ENCODE results near the gene ABCB10.

Gene ABCB10

GRCh38 chr1:229557913-229558414 is 543 bp downstream of the ABCB10 start:
- Histone ChIP-seq H3K27ac (ENCODE audit: low read depth, low read length) (peak overlapping the region; percentile 64), H3K4me2 (ENCODE audit: low read depth, low read length, poor library complexity, severe bottlenecking) (peak overlapping the region; percentile 95), H3K9me2 (replicated peaks; ENCODE audit: insufficient read depth, low read length) (no peaks in the 10 kb centered on the region), H3K36me3 (ENCODE audit: low read length) (no peaks in the 10 kb centered on the region), H3K27me3 (ENCODE audit: low read length) (no peaks in the 10 kb centered on the region), H4K20me1 (ENCODE audit: low read depth, low read length) (no peaks in the 10 kb centered on the region), H3K79me2 (ENCODE audit: insufficient read depth, low read length) (peaks cover 39% of the 10 kb centered on the region), H3K9ac (ENCODE audit: low read length) (peak overlapping the region; percentile 68), H3F3A (ENCODE audit: insufficient read depth) (0 out of 2 replicates have a peak, but pooled peaks cover 9% of the 10 kb centered on the region), H3K4me3 (ENCODE audit: insufficient read depth, low read length, poor library complexity, severe bottlenecking) (peak overlapping the region; percentile 68), H3K9me3 (ENCODE audit: insufficient read depth, low read length) (no peaks in the 10 kb centered on the region), H2AFZ (ENCODE audit: low read depth, low read length, severe bottlenecking) (peak overlapping the region; percentile 32)
- TF ChIP-seq CTCF (IDR thresholded peaks at IDR 0.05; ENCODE audit: insufficient read depth, low read length, poor library complexity, severe bottlenecking) (no peak), EZH2phosphoT487 (conservative IDR thresholded peaks at IDR 0.05; ENCODE audit: low read length) (no peak)

- H3K9ac ChIP-seq (ENCODE audit: low read length): peak overlapping the region; percentile 68
- no peaks in the 10 kb centered on the region for H3K9me3 ChIP-seq (ENCODE audit: insufficient read depth, low read length)
- no peaks in the 10 kb centered on the region for H3K9me2 ChIP-seq (replicated peaks; ENCODE audit: insufficient read depth, low read length)
- peaks cover 40% of the 10 kb centered on the region for H3K79me2 ChIP-seq (ENCODE audit: insufficient read depth, low read length)
- H2AFZ ChIP-seq (ENCODE audit: low read depth, low read length, severe bottlenecking): peak overlapping the region; percentile 32
- 0 out of 2 replicates have a peak, but pooled peaks cover 9% of the 10 kb centered on the region for H3F3A ChIP-seq (ENCODE audit: insufficient read depth)
- H3K27me3 ChIP-seq (ENCODE audit: low read length): no peaks in the 10 kb centered on the region
- H3K4me3 ChIP-seq (ENCODE audit: insufficient read depth, low read length, poor library complexity, severe bottlenecking): peak overlapping the region; percentile 68
- H3K36me3 ChIP-seq (ENCODE audit: low read length): no peaks in the 10 kb centered on the region
- no peaks in the 10 kb centered on the region for H4K20me1 ChIP-seq (ENCODE audit: low read depth, low read length)
- peak overlapping the region; percentile 64 for H3K27ac ChIP-seq (ENCODE audit: low read depth, low read length)
- TF ChIP-seq CTCF (IDR thresholded peaks at IDR 0.05; ENCODE audit: insufficient read depth, low read length, poor library complexity, severe bottlenecking) (no peak), EZH2phosphoT487 (conservative IDR thresholded peaks at IDR 0.05; ENCODE audit: low read length) (no peak)
- H3K4me2 ChIP-seq (ENCODE audit: low read depth, low read length, poor library complexity, severe bottlenecking): peak overlapping the region; percentile 95
Measured at GRCh38 chr1:229557200-229557850, 1.2 kb downstream of the ABCB10 start.

GRCh38 chr1:229554886-229555621 is 3.5 kb downstream of the ABCB10 start:
- Histone ChIP-seq H3K27ac (ENCODE audit: low read depth, low read length) (no peak overlapping the region), H3K9me3 (ENCODE audit: insufficient read depth, low read length) (no peaks in the 10 kb centered on the region), H3K9me2 (replicated peaks; ENCODE audit: insufficient read depth, low read length) (no peaks in the 10 kb centered on the region), H3K27me3 (ENCODE audit: low read length) (no peaks in the 10 kb centered on the region), H3K36me3 (ENCODE audit: low read length) (no peaks in the 10 kb centered on the region), H3K9ac (ENCODE audit: low read length) (no peak overlapping the region), H3K79me2 (ENCODE audit: insufficient read depth, low read length) (peaks cover 62% of the 10 kb centered on the region), H3K4me2 (ENCODE audit: low read depth, low read length, poor library complexity, severe bottlenecking) (peak overlapping the region; percentile 5), H3K4me3 (ENCODE audit: insufficient read depth, low read length, poor library complexity, severe bottlenecking) (no peak overlapping the region), H4K20me1 (ENCODE audit: low read depth, low read length) (no peaks in the 10 kb centered on the region), H3F3A (ENCODE audit: insufficient read depth) (0 out of 2 replicates have a peak, but pooled peaks cover 13% of the 10 kb centered on the region), H2AFZ (ENCODE audit: low read depth, low read length, severe bottlenecking) (no peak overlapping the region)
- TF ChIP-seq CTCF (IDR thresholded peaks at IDR 0.05; ENCODE audit: insufficient read depth, low read length, poor library complexity, severe bottlenecking) (no peak), EZH2phosphoT487 (conservative IDR thresholded peaks at IDR 0.05; ENCODE audit: low read length) (no peak)

Data from SU-DHL-6 (cell line).